Mucosa of rectum (tissue), 2 donors: ENCODE results near the gene CERS5.
"Not testable (repeated sequence)": the region's sequence is repeated elsewhere in the genome, so short reads cannot be mapped to it uniquely, and the experiment has no call there.

Experiments
- H3K27ac ChIP-seq, 2 donors: one replicate each; pipeline ENCODE4 v1.7.0; 2013; ENCODE audit warnings: inconsistent platforms in 2 of 2, low read depth in 2 of 2, low read length in 2 of 2
- H3K27me3 ChIP-seq, 2 donors: one replicate each; pipeline ENCODE4 v1.7.0; 2013; ENCODE audit warnings: low read length in 2 of 2; ENCODE audit not compliant: control insufficient read depth in 2 of 2, insufficient read depth in 2 of 2
- H3K36me3 ChIP-seq, 2 donors: one replicate each; pipeline ENCODE4 v1.7.0; 2013; ENCODE audit warnings: low read length in 2 of 2; ENCODE audit not compliant: control insufficient read depth in 2 of 2, insufficient read depth in 2 of 2
- H3K4me1 ChIP-seq, 2 donors: one replicate each; pipeline ENCODE4 v1.7.0; 2013; ENCODE audit warnings: low read length in 2 of 2, mild to moderate bottlenecking in 1 of 2; ENCODE audit not compliant: control insufficient read depth in 2 of 2, insufficient read depth in 2 of 2
- H3K4me3 ChIP-seq, 2 donors: one replicate each; pipeline ENCODE4 v1.7.0; 2013; ENCODE audit warnings: low read length in 2 of 2
- H3K9ac ChIP-seq, 2 donors: one replicate each; pipeline ENCODE4 v1.7.0; 2013; ENCODE audit warnings: low read length in 2 of 2, low read depth in 1 of 2, mild to moderate bottlenecking in 1 of 2
- H3K9me3 ChIP-seq, 2 donors: one replicate each; pipeline ENCODE4 v1.7.0; 2013; ENCODE audit warnings: low read length in 2 of 2; ENCODE audit not compliant: control insufficient read depth in 2 of 2
- donor health status: healthy.
- donor health status: Normal muscosa, but diverticular disease.

Gene CERS5

GRCh38 chr12:50084775-50085614 lies 82.2 kb downstream of the CERS5 start, which contains the start of gene SMARCD1:
SMARCD1 (plus strand) TSS chr12:50085342; CDS start chr12:50085370, 28 bp downstream.
- peak within 1 kb of the TSS; percentile 68 to 95 for H3K9ac ChIP-seq
- H3K9me3 ChIP-seq = no peaks in the 10 kb centered on the region
- peaks cover 20 to 25% of the 10 kb centered on the region in 2 donors for H3K4me1 ChIP-seq
- peak within 1 kb of the TSS; percentile 65 to 97 for H3K4me3 ChIP-seq
- H3K36me3 ChIP-seq = peaks cover 20 to 28% of the 10 kb centered on the region in 2 donors
- peak within 1 kb of the TSS; percentile 78 to 86 for H3K27ac ChIP-seq
- H3K27me3 ChIP-seq = no peaks in the 10 kb centered on the region

GRCh38 chr12:50084409-50084774 lies 82.8 kb downstream of the CERS5 start:
- Histone ChIP-seq H3K36me3 (peaks cover 14 to 24% of the 10 kb centered on the region in 2 donors), H3K9ac (peak overlapping the region; percentile 68 to 95), H3K4me1 (peaks cover 20 to 25% of the 10 kb centered on the region in 2 donors), H3K4me3 (peak overlapping the region; percentile 65 to 97), H3K27ac (peak overlapping the region; percentile 78 to 86)
- not testable (repeated sequence) for H3K27me3 ChIP-seq, H3K9me3 ChIP-seq

- H3K36me3 ChIP-seq = peaks cover 3 to 16% of the 10 kb centered on the region in 2 donors
- H3K4me1 ChIP-seq = peaks cover 20 to 25% of the 10 kb centered on the region in 2 donors
- H3K9ac ChIP-seq = no peak overlapping the region
- H3K4me3 ChIP-seq = no peak overlapping the region
- no peaks in the 10 kb centered on the region for H3K9me3 ChIP-seq
- H3K27me3 ChIP-seq = no peaks in the 10 kb centered on the region
- H3K27ac ChIP-seq = peak overlapping the region; percentile 66 to 68
Observed at GRCh38 chr12:50083301-50083700, 83.9 kb downstream of the CERS5 start.

- H3K9me3 ChIP-seq = no peaks in the 10 kb centered on the region
- peak overlapping the region; percentile 66 to 68 for H3K27ac ChIP-seq
- peaks cover 20 to 25% of the 10 kb centered on the region in 2 donors for H3K4me1 ChIP-seq
- no peaks in the 10 kb centered on the region for H3K27me3 ChIP-seq
- H3K4me3 ChIP-seq = peak overlapping the region in 1 of 2 donors; percentile 20
- H3K36me3 ChIP-seq = peaks cover 3 to 11% of the 10 kb centered on the region in 2 donors
- peak overlapping the region in 1 of 2 donors; percentile 26 for H3K9ac ChIP-seq
Observed at GRCh38 chr12:50082644-50083043, 84.5 kb downstream of the CERS5 start.

- H3K4me3 ChIP-seq = no peak overlapping the region
- H3K9me3 ChIP-seq = no peaks in the 10 kb centered on the region
Observed at GRCh38 chr12:50081096-50081808, 85.9 kb downstream of the CERS5 start.

GRCh38 chr12:50079771-50080170 lies 87.4 kb downstream of the CERS5 start:
- Histone ChIP-seq H3K4me1 (peaks cover 24 to 27% of the 10 kb centered on the region in 2 donors), H3K27me3 (no peaks in the 10 kb centered on the region), H3K4me3 (no peak overlapping the region), H3K9me3 (no peaks in the 10 kb centered on the region), H3K9ac (no peak overlapping the region), H3K36me3 (no peaks in the 10 kb centered on the region), H3K27ac (no peak overlapping the region)

More at GRCh38 chr12:50081096-50081808, 85.9 kb downstream of the CERS5 start:
- Histone ChIP-seq H3K27me3 (no peaks in the 10 kb centered on the region), H3K36me3 (no peaks in the 10 kb centered on the region), H3K9ac (no peak overlapping the region), H3K27ac (no peak overlapping the region), H3K4me1 (peaks cover 20 to 25% of the 10 kb centered on the region in 2 donors)
